ENCODE data around the gene MORF4L1.

GRCh38 chr15:78907577-78907976 is 34.9 kb downstream of the MORF4L1 start:
- TF ChIP-seq CTCF (conservative IDR thresholded peaks at IDR 0.05; ENCODE audit: low read depth in 2 of 2) = peak; percentile 52 to 68
- 0 out of 2 replicates have a peak, but pooled peaks have one; percentile 15 for TF ChIP-seq POLR2AphosphoS5 (IDR thresholded peaks at IDR 0.05; ENCODE audit: low read depth)
- no peak for TF ChIP-seq EZH2phosphoT487 (IDR thresholded peaks at IDR 0.05; ENCODE audit: unreplicated experiment)
- TF ChIP-seq EZH2 (IDR thresholded peaks at IDR 0.05; ENCODE audit: low read depth, unreplicated experiment) = no peak
- TF ChIP-seq, protein P1, sequence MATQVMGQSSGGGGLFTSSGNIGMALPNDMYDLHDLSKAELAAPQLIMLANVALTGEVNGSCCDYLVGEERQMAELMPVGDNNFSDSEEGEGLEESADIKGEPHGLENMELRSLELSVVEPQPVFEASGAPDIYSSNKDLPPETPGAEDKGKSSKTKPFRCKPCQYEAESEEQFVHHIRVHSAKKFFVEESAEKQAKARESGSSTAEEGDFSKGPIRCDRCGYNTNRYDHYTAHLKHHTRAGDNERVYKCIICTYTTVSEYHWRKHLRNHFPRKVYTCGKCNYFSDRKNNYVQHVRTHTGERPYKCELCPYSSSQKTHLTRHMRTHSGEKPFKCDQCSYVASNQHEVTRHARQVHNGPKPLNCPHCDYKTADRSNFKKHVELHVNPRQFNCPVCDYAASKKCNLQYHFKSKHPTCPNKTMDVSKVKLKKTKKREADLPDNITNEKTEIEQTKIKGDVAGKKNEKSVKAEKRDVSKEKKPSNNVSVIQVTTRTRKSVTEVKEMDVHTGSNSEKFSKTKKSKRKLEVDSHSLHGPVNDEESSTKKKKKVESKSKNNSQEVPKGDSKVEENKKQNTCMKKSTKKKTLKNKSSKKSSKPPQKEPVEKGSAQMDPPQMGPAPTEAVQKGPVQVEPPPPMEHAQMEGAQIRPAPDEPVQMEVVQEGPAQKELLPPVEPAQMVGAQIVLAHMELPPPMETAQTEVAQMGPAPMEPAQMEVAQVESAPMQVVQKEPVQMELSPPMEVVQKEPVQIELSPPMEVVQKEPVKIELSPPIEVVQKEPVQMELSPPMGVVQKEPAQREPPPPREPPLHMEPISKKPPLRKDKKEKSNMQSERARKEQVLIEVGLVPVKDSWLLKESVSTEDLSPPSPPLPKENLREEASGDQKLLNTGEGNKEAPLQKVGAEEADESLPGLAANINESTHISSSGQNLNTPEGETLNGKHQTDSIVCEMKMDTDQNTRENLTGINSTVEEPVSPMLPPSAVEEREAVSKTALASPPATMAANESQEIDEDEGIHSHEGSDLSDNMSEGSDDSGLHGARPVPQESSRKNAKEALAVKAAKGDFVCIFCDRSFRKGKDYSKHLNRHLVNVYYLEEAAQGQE (IDR thresholded peaks at IDR 0.05; ENCODE audit: unreplicated experiment) = no peak
- no peak for TF ChIP-seq NANOG (IDR thresholded peaks at IDR 0.05; ENCODE audit: borderline replicate concordance)
- TF ChIP-seq, protein P2, sequence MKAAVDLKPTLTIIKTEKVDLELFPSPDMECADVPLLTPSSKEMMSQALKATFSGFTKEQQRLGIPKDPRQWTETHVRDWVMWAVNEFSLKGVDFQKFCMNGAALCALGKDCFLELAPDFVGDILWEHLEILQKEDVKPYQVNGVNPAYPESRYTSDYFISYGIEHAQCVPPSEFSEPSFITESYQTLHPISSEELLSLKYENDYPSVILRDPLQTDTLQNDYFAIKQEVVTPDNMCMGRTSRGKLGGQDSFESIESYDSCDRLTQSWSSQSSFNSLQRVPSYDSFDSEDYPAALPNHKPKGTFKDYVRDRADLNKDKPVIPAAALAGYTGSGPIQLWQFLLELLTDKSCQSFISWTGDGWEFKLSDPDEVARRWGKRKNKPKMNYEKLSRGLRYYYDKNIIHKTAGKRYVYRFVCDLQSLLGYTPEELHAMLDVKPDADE (IDR thresholded peaks at IDR 0.05) = 0 out of 2 replicates have a peak, but pooled peaks have one; percentile 13
- no peak for TF ChIP-seq CREB1 (CRISPR knock-in tag; IDR thresholded peaks at IDR 0.05; ENCODE audit: low read depth)
- TF ChIP-seq JUNB (IDR thresholded peaks at IDR 0.05; ENCODE audit: unreplicated experiment) = no peak
- TF ChIP-seq STAT1 (IDR thresholded peaks at IDR 0.05; ENCODE audit: unreplicated experiment) = no peak
- TF ChIP-seq ZNF331 (CRISPR knock-in tag; IDR thresholded peaks at IDR 0.05; ENCODE audit: low read depth) = no peak
- TF ChIP-seq, protein P3, sequence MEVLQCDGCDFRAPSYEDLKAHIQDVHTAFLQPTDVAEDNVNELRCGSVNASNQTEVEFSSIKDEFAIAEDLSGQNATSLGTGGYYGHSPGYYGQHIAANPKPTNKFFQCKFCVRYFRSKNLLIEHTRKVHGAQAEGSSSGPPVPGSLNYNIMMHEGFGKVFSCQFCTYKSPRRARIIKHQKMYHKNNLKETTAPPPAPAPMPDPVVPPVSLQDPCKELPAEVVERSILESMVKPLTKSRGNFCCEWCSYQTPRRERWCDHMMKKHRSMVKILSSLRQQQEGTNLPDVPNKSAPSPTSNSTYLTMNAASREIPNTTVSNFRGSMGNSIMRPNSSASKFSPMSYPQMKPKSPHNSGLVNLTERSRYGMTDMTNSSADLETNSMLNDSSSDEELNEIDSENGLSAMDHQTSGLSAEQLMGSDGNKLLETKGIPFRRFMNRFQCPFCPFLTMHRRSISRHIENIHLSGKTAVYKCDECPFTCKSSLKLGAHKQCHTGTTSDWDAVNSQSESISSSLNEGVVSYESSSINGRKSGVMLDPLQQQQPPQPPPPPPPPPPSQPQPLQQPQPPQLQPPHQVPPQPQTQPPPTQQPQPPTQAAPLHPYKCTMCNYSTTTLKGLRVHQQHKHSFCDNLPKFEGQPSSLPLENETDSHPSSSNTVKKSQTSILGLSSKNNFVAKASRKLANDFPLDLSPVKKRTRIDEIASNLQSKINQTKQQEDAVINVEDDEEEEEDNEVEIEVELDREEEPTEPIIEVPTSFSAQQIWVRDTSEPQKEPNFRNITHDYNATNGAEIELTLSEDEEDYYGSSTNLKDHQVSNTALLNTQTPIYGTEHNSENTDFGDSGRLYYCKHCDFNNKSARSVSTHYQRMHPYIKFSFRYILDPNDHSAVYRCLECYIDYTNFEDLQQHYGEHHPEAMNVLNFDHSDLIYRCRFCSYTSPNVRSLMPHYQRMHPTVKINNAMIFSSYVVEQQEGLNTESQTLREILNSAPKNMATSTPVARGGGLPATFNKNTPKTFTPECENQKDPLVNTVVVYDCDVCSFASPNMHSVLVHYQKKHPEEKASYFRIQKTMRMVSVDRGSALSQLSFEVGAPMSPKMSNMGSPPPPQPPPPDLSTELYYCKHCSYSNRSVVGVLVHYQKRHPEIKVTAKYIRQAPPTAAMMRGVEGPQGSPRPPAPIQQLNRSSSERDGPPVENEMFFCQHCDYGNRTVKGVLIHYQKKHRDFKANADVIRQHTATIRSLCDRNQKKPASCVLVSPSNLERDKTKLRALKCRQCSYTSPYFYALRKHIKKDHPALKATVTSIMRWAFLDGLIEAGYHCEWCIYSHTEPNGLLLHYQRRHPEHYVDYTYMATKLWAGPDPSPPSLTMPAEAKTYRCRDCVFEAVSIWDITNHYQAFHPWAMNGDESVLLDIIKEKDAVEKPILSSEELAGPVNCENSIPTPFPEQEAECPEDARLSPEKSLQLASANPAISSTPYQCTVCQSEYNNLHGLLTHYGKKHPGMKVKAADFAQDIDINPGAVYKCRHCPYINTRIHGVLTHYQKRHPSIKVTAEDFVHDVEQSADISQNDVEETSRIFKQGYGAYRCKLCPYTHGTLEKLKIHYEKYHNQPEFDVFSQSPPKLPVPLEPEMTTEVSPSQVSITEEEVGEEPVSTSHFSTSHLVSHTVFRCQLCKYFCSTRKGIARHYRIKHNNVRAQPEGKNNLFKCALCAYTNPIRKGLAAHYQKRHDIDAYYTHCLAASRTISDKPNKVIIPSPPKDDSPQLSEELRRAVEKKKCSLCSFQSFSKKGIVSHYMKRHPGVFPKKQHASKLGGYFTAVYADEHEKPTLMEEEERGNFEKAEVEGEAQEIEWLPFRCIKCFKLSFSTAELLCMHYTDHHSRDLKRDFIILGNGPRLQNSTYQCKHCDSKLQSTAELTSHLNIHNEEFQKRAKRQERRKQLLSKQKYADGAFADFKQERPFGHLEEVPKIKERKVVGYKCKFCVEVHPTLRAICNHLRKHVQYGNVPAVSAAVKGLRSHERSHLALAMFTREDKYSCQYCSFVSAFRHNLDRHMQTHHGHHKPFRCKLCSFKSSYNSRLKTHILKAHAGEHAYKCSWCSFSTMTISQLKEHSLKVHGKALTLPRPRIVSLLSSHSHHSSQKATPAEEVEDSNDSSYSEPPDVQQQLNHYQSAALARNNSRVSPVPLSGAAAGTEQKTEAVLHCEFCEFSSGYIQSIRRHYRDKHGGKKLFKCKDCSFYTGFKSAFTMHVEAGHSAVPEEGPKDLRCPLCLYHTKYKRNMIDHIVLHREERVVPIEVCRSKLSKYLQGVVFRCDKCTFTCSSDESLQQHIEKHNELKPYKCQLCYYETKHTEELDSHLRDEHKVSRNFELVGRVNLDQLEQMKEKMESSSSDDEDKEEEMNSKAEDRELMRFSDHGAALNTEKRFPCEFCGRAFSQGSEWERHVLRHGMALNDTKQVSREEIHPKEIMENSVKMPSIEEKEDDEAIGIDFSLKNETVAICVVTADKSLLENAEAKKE (CRISPR knock-in tag; IDR thresholded peaks at IDR 0.05) = no peak
- TF ChIP-seq ZNF114 (CRISPR knock-in tag; IDR thresholded peaks at IDR 0.05) = no peak

Data from GM23338 (cell line).